ENCODE measurements around the gene BRD4. TPM values are rescaled to one million over a fixed set of nuclear protein-coding genes. Genes with fewer than 3 reads are reported as not detected.
A peak's percentile ranks its signal among the peaks of the same experiment; 100 is the strongest.

Gene BRD4
- total and polyA plus RNA-seq, 2 of the 13 experiments (the other 11 are each of a cell fraction or from before 2014, with no cell fraction given), result 10.5 to 11.4 TPM

DNA sequence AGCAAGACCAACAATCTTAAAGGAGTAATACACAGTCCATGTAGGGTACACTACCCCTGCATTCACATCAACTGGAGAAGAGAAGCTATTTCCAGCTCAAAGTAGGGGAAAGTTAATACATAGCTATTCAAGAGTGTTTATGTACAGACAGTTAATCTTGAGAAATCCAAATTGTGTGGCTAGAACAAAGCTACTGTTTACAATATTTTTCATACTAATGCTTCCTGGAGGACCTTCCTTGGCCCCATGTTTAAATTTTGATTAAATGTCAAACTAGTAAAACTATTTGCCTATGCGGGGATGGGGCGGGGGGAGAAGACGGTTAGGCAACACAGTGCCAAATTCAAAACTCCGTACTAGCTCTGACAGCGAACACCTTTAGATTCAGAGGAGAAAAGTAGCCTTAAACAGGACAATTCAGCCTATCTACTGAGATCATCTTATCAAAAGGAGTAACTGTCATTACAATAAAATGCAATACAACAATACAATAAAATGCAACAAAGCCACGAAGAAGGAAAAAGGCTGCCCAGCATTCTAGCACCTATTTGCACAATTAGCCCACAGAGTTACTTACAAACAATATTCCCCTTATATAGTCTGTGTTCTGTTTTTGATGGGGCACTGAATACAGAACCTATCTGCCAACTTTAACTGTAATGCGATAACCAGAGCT is 29.1 kb downstream of the BRD4 start (continued):
- TF ChIP-seq SNAPC4 (CRISPR knock-in tag; IDR thresholded peaks at IDR 0.05) (no peak), SOX5 (CRISPR knock-in tag; IDR thresholded peaks at IDR 0.05; ENCODE audit: borderline replicate concordance) (peak; percentile 13; the same call in 1 of the 2 replicates), FOXA3 (CRISPR knock-in tag; IDR thresholded peaks at IDR 0.05) (peak; percentile 18; the same call in 1 of the 2 replicates), ZMAT5 (CRISPR knock-in tag; IDR thresholded peaks at IDR 0.05; ENCODE audit: borderline replicate concordance, low read depth) (no peak), ZNF331 (CRISPR knock-in tag; IDR thresholded peaks at IDR 0.05) (no peak), JUNB (CRISPR knock-in tag; IDR thresholded peaks at IDR 0.05; ENCODE audit: borderline replicate concordance) (no peak), ELF3 (CRISPR knock-in tag; IDR thresholded peaks at IDR 0.05) (peak; percentile 40; the same call in 1 of the 2 replicates)
- TF ChIP-seq, protein P1, sequence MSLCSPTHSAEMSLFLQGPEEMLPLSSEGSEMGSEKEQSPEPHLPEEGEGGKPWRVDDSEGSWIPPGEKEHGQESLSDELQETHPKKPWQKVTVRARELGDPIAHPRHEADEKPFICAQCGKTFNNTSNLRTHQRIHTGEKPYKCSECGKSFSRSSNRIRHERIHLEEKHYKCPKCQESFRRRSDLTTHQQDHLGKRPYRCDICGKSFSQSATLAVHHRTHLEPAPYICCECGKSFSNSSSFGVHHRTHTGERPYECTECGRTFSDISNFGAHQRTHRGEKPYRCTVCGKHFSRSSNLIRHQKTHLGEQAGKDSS (CRISPR knock-in tag; IDR thresholded peaks at IDR 0.05; ENCODE audit: borderline replicate concordance, low read depth), result no peak
